HG03378 (cell line): ENCODE measurements around the gene ARPC2.
"Not testable (repeated sequence)": the region's sequence is repeated elsewhere in the genome, so short reads cannot be mapped to it uniquely, and the experiment has no call there.

Experiments
- ATAC-seq: cut with Tn5 transposase; IDR thresholded peaks from one replicate; pipeline ENCODE4 v1.9.1; 2021; ENCODE audit warnings: mild to moderate bottlenecking, moderate library complexity; ENCODE audit not compliant: unreplicated experiment

Gene ARPC2

DNA sequence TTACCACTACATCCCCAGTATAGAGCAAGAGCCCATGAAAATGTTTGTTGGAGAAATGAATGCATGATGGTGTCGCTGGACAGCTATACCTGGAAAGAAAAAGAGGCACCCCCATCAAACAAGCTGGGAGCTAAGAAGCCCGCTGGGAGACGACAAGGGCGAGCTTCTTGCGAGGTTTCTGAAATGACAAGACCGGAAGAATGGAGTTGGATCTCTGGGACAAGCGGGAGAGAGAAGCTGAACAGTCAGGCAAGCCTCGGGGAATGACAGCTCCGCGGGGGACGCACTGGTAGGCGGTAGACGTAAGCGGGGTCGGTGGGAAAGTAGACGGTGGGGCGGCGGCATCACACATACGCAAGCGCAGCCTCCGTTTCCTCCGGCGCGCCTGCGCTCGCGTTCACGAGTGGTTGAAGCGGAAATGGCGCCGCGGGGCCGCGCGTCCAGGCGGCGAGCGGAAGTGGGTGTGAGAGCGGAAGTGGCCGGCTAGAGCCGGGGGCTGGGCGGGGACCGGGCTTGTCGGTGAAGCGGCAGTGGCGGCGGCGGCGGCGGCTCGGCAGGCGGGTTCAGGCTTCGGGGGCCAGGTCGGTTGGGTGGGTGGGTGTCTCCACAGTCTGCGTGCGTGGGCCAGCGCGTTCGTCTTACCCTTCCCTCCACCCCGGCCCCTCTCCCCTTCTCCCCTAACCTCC, at the start of gene ARPC2:
ARPC2 (plus strand) TSS at position 516 of the 686 bp plus-strand sequence. CDS start 282 bp downstream, outside the sequence.
- ATAC-seq: peak; percentile 59

DNA sequence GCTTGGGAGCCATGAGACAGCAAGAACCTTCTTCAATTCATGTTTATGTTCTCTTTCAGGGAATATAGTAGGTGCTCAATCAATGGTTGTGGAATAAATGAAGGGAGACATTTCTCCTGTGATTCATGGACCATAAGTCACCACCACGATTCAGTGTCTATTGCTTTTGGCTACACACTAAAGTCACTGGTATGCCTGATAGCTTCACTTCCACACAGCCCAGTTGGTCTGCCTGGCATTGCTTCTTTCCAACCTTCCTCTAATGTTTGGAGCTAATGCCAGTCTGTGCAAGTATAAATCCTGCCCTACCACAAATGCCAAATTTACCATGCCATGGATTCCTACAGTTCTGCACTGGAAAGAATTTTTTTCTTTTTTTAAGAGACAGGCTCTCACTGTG, 49.0 kb upstream of the ARPC2 start:
- no peak for ATAC-seq

DNA sequence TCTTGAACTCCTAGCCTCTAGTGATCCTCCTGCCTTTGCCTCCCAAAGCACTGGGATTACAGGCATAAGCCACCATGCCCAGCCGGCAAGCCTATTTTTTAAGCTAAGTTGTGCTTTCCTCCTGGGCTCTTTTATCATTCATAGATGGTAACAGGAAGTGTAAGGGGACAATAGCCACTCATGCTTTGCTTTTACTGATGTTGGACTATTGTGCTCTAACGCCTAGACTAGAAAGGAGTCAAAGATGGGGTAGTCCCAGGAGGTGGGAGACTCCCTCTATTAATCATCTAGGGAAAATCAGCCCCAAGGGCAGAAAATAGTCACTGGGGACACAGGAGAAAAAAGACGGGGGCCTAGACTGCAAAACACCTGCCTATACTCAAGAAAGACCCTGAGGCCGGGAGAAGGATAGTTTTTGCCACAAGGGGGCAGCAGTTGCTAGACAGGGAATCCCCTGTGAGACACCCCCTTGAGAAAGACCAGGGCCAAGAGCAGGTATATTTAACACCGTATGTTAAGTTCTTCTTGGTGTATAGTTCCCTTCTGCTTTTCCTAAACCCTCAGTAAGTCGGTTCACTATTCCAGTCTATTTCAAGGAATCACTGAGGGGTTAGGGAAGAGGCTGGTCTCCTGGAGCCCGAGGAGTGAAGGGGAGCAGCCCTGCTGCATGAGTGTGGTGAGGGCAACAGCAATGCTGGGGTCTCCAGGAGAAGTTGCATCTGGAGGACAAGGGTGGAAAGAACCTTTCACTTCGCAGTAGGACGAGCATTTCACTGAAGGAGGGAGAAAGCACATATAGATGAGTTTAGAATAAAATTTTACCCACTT, 48.1 kb upstream of the ARPC2 start:
- no peak for ATAC-seq

DNA sequence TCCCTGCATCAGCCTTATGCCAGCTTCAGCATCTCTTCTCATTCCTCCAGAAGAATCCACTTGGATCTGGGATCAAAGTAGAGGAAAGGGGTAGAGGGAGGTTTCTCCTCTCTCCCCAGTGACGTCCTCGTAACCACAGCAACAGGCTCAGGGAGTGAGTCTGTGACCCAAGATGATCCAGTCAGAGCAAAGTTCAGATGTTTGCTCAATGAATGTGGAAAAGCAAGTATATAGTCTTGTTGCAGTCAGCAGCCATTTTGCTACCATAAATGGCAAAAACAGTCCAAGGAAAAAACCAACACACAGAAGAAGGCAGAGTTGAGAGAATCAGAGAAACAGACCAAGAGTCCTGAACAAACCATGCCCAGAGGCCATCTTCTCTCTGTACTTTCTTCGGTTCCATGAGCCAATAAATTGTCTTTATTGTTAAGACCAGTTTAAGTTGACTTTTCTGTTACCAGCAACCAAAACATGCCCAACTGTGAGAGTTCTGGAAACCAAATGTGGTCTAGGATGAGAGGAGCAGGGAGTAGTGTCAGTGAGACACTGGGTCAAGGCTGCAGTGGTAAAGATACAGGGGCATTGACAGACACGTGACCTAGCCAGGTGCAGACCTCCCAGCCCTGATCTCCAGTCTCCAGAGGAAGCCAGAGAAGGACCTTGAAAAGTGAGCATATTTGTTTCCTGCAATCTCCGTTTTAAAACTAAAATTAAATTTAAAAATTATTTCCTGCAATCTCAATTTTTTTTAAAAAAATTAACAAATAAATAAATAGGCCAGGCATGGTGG, 47.0 kb upstream of the ARPC2 start:
- ATAC-seq: no peak

DNA sequence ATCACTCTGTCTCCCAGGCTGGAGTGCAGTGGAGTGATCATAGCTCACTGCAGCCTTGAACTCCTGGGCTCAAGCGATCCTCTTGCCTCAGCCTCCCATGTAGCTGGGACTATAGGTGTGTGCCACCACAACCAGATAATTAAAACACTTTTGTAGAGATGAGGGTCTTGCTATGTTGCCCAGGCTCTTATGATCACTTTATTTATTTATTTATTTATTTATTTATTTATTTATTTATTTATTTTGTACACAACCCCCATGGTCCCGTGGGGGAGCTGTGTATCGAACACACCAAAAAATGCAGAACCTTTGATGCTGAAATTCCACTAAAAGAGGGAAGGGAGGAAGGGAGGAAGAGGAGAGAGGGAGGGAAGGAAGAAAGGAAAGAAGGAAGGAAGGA, 45.2 kb upstream of the ARPC2 start:
- ATAC-seq: not testable (repeated sequence)

DNA sequence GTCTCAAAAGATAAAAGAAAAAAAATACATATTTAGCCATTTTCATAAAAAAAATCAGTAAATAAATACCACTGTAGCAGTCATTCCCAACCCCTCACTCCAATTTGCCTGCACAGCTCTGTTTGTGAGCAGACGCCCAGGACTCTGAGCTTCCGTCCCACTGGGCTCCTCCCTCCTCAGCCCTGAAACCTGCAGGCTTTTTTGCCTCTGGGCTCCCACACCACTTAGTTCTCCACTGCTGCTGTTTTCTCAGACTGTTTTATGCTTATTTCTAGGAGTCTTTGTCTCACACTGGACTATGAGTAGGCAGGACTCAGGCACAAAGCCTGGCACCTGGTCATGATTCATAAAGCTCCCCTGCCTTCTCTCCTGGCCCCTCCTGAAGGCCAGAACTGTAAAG, 44.1 kb upstream of the ARPC2 start:
- ATAC-seq: no peak

DNA sequence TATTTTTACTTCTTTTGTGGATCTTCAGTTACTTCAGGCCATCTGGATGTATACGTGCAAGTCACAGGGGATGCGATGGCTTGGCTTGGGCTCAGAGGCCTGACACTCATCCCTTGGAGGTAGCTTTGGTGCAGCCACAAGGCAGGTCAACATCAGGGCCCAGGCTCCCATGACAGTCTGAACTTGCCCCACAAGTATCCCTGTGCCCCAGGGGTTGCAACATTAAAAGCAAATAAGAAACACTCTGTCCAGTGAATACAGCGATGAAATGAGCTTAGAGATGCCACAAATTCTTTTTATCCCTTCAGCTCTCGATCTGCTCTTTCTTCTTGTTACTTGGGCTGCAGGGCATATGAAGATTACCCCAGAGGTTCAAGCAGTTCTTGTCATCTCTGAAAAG, 37.2 kb upstream of the ARPC2 start:
- ATAC-seq: no peak

DNA sequence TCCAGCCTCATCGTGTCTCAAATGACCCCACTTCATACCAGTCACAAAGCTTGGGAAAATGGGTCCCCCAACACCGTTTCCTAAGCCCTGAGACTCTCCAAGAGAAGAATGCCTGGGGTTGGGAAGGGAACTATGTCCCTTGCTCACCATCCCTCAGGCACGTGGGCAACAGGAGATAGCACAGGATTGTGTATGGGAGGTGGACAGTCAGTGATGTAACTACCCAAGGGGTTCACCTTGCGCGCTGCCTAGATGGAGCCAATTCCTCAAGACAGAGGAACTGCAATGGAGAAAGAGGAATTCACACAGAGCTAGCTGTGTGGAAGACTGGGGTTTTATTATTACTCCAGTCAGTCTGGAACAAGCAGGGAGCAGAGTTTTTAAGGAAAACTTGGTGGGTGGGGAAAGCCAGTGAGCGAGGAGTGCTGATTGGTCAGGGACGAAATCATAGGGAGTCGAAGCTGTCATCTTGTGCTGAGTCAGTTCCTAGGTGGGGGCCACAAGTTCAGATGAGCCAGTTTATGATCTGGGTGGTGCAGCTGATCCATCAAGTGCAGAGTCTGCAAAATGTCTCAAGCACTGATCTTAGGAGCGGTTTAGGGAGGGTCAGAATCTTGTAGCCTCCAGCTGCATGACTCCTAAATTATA, 36.4 kb upstream of the ARPC2 start:
- no peak for ATAC-seq

DNA sequence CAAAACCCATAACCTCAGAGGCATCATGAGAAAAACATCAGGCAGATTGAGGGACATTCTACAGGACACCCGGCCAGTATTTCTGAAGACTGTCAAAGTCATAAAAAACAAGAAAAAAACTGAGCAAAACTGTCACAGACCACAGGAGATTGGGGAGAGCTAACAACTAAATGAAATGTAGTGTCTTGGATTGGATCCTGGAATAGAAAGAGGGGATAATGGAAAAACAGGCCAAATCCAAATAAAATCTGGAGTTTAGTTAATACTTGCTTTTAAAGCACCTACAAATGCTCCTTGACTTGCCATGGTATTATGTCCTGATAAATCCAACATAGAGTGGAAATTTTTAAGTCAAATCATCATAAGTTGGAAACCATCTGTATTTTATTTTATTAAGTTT, 32.7 kb upstream of the ARPC2 start:
- ATAC-seq: no peak

DNA sequence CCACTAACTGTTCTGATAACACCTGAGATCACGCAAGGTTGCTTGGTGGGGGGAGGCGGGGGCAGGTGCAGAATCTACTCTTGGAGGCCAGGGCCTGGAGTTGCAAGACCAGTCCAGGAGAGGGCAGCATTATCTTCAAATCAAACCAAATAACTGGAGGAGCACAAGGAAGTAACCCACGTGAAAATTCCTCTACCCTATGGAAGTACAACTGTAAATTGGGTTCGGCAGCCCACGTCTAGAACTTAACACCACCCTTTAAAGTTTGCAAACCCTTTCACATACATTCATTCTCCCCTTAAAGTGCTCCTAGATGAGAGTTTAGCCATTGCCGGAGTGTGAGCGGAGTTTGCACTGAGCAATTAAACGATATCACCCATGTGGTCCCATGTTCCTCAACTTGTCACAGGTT, 30.6 kb upstream of the ARPC2 start:
- no peak for ATAC-seq

DNA sequence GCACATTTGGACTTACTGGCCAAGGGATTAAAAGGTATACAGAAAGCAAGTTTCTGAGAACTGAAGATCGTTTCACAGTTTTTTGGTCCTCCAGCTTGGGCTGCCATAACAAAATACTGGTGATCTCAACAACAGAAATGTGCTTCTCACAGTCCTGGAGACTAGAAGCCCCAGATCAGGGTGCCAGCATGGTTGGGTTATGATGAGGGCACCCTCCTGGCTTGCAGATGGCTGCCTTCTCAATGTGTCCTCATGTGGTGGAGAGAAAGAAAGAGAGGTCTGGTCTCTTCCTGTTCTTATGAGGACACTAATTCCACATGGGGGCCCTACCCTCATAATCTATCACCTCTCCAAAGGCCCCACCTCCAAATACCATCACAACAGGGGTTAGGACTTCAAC, 30.1 kb upstream of the ARPC2 start:
- no peak for ATAC-seq

DNA sequence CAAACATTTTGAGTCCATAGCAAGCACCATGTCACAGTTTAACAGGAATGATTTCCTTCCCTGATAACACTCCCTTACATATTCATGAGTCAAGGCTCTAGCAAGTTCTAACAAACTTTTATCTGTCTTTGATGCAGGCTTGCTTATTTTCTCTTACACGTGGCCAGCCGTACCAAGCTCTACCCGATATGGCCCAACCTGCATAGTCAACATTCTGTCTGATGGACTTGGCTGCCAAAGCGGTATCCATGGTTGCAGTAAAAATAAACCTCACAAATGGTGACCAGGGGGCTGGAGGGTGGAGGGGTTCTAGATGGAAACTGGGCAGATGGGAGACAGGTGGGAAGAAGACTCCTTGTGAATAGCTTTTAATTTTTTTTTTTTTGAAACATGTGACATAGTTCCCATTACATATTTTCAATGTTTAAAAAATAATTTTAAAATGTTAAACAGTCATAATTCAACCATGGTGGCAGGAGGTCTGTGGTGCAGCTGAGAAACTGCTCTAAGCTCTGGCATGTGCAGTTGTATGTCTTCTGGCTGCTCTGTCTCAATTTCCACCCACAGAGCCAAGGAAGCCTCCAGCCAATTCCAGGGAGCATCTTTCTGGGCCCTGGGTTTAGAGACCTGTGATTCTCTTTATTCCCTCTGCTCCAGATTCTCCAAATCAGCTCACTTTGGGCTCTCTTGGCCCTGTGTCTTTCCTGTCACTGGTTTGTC, 29.5 kb upstream of the ARPC2 start:
- no peak for ATAC-seq

DNA sequence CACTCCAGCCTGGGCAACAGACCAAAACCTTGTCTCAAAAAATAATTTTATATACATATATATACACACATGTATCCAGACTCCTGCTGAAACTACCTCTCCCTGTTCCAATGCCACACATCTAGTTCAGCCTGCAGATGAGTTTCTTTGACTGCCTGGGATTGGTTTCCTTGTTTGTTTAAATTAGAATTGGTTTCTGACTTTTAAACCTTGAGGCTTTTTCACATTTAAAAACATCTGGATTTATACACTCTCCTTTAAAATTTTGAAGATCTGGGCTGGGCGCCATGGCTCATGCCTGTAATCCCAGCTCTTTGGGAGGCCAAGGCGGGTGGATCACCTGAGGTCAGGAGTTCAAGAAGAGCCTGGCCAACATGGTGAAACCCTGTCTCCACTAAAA, 28.5 kb upstream of the ARPC2 start:
- no peak for ATAC-seq

DNA sequence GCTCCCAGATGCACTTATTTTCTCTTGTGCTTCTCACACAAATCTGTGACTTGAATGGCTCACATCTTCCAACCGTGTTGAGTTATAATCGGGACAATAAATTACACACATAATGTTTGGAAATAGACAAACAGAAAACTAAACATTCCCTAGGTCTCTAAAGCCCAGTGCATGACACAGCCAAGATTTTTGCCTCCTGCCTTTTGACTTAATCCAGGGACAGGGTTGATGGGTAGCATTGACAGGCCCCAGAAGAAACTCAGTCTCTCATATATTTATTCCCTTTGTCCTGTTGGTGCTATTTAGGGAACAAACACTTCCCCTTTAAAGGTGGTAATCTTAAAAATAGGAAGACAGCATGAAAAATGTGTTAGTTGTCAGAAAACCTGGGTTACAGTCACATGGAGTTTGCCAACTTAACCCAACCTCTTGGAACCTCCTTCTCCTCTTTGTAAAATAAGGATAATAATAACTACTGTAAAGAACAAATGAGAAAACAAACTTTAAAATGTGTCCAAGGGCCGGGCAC, 24.0 kb upstream of the ARPC2 start:
- ATAC-seq: no peak

DNA sequence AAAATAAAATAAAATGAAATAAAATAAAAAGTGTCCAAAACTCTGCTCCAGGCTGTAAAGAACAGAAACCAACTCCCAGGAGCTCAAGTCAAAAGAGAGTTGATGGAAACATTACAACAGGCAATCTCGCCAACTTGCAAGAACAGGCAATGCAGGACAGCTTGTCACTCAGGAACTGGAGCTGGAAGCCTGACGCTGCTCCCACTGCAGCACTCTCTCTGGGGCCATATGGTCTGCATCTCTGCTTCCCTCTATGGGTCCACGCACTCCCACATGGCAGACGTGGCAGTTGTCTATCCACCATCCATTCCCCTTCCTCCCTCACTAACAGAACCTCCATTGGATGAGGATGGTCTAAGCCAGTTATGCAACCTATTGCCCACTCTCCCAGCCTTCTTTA, 23.3 kb upstream of the ARPC2 start:
- ATAC-seq: no peak

DNA sequence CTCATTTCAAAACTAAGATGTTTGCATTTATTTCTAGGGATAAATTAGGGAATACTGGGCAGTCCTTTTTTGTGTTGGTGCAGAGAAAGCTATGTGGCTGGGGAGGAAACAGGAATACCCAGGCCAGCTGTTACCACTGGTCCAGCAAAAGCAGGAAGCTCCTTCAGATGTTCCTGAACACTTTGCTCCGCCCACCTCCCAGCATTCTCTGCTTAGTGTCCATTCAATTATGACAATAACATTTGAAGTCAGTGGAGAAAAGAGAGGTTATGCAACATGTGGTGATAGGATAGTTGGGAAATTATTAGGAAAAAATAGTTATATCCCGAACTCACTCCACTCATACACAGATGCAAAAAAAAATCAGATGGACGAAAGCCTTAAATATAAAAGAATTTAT, 22.1 kb upstream of the ARPC2 start:
- ATAC-seq: no peak

DNA sequence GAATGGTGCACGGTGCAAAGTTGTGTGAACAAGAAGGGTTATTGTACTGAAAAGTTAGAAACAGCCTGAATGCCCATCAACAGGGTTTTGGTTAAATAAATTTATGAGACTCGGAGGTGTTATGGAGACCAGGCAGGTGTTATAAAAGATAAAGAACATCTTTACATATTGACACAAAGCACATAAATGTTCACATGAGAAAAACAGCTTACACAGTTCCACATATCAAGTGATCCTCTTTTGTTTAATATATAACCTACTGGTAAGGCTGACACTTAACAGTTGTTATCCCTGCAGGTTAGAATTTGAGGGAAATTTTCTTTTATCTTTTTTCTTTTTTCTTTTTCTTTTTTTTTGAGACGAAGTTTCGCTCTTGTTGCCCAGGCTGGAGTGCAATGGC, 20.0 kb upstream of the ARPC2 start:
- ATAC-seq: no peak

DNA sequence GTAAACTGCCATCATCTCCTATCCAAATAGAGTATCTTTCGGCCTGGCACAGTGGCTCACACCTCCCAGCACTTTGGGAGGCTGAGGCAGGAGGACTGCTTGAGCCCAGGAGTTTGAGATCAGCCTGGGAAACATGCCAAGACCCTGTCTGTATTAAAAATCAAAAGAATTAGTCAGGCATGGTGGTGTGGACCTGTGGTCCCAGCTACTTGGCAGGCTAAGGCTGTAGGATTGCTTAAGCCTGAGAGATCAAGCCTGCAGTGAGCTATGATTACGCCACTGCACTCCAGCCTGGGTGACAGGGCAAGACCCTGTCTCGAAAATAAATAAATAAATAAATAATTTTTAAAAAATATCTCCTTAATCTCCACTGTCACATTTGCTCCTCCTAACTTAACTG, 14.7 kb upstream of the ARPC2 start:
- no peak for ATAC-seq

DNA sequence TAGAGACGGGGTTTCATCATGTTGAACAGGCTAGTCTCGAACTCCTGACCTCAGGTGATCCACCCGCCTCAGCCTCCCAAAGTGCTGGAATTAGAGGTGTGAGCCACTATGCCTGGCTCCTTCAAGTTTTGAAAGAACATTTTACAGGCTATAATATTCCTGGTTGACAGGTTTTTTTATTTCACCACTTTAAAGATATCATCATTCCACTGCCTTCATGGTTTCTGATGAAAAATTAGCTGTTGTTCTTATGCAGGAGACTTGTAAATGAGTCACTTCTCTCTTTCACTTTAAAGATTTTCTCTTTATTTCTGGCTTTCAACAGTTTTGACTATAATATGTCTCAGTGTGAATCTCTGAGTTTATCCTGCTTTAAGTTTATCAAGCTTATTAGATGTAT, 7.9 kb upstream of the ARPC2 start:
- ATAC-seq: no peak

DNA sequence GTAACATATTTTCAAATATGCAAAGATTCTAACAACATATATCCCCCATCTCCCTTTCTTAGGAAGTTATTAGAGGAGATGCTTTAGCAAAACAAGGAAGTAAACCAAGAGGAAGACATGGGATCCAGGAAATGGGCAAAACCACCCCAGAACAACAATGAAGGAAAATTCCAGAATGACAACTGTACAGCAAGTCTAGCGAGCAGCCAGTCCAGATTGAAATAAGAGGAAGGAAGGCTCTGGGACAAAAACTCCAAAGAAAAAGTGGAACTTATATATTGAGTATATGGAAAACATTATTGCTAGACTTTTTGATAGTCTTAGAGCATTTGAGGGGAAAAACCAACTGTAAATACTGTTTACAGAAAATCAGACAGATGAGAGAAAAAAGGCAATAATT, 2.9 kb upstream of the ARPC2 start:
- no peak for ATAC-seq
